ENCODE data around the gene NKAIN4. TPM values are rescaled to one million over a fixed set of nuclear protein-coding genes. Genes with fewer than 3 reads are reported as not detected.
"Not testable (repeated sequence)": the region's sequence is repeated elsewhere in the genome, so short reads cannot be mapped to it uniquely, and the experiment has no call there.

NKAIN4 gene
- total RNA-seq, 4 donors from 2014 or later = not detected

- DNase-seq = no peak
Measured at GRCh38 chr20:63224412-63225081, 29.7 kb downstream of the NKAIN4 start.

GRCh38 chr20:63223826-63224207 is 30.4 kb downstream of the NKAIN4 start:
- Histone ChIP-seq H3K4me3 (no peak overlapping the region), H3K9me3 (no peaks in the 10 kb centered on the region), H3K27ac (no peak overlapping the region), H3K36me3 (no peaks in the 10 kb centered on the region), H3K27me3 (no peaks in the 10 kb centered on the region), H3K4me1 (peaks cover 0 to 7% (median 0%) of the 10 kb centered on the region in 4 donors)
- DNase-seq = no peak
- TF ChIP-seq CTCF (IDR thresholded peaks at IDR 0.05) = no peak
- TF ChIP-seq POLR2A (IDR thresholded peaks at IDR 0.05) = no peak

More at GRCh38 chr20:63224412-63225081, 29.7 kb downstream of the NKAIN4 start:
- Histone ChIP-seq H3K27me3 (no peaks in the 10 kb centered on the region), H3K4me3 (no peak overlapping the region), H3K36me3 (no peaks in the 10 kb centered on the region), H3K4me1 (peaks cover 0 to 7% (median 0%) of the 10 kb centered on the region in 4 donors), H3K27ac (no peak overlapping the region), H3K9me3 (no peaks in the 10 kb centered on the region)
- TF ChIP-seq POLR2A (IDR thresholded peaks at IDR 0.05) = no peak
- TF ChIP-seq CTCF (IDR thresholded peaks at IDR 0.05) = no peak

GRCh38 chr20:63223121-63223825 is 31.0 kb downstream of the NKAIN4 start:
- TF ChIP-seq POLR2A (IDR thresholded peaks at IDR 0.05) (no peak), CTCF (IDR thresholded peaks at IDR 0.05) (peak; percentile 35 to 69 (median 58))
- Histone ChIP-seq H3K4me1 (peaks cover 0 to 7% (median 0%) of the 10 kb centered on the region in 4 donors), H3K9me3 (no peaks in the 10 kb centered on the region), H3K27me3 (no peaks in the 10 kb centered on the region), H3K4me3 (no peak overlapping the region), H3K27ac (no peak overlapping the region), H3K36me3 (no peaks in the 10 kb centered on the region)
- peak in 2 of 3 donors; percentile 43 to 68 for DNase-seq

GRCh38 chr20:63222541-63222940 is 31.7 kb downstream of the NKAIN4 start:
- Histone ChIP-seq H3K9me3 (no peaks in the 10 kb centered on the region), H3K4me1 (peaks cover 0 to 7% (median 0%) of the 10 kb centered on the region in 4 donors), H3K27me3 (no peaks in the 10 kb centered on the region), H3K4me3 (no peak overlapping the region), H3K36me3 (no peaks in the 10 kb centered on the region), H3K27ac (no peak overlapping the region)
- no peak for DNase-seq
- TF ChIP-seq POLR2A (IDR thresholded peaks at IDR 0.05) = no peak
- TF ChIP-seq CTCF (IDR thresholded peaks at IDR 0.05) = no peak

- H3K4me1 ChIP-seq = peaks cover 0 to 11% (median 4%) of the 10 kb centered on the region in 4 donors
- not testable (repeated sequence) for DNase-seq, H3K4me3 ChIP-seq, H3K9me3 ChIP-seq, H3K36me3 ChIP-seq, H3K27ac ChIP-seq, H3K27me3 ChIP-seq
Measured at GRCh38 chr20:63221400-63222053, 32.7 kb downstream of the NKAIN4 start.
